IPS-15b (cell line): Measurements from ENCODE around the gene CPOX.

Source experiments
- H3K27me3 ChIP-seq: one replicate; pipeline ENCODE4 v1.6.1; 2013; ENCODE audit warnings: low read length; ENCODE audit not compliant: control insufficient read depth, insufficient read depth
- H3K36me3 ChIP-seq: one replicate; pipeline ENCODE4 v1.6.1; 2013; ENCODE audit warnings: low read length; ENCODE audit not compliant: control insufficient read depth, insufficient read depth
- H3K4me1 ChIP-seq: one replicate; pipeline ENCODE4 v1.6.1; 2013; ENCODE audit warnings: mild to moderate bottlenecking, low read length; ENCODE audit not compliant: control insufficient read depth, insufficient read depth
- H3K4me3 ChIP-seq: one replicate; pipeline ENCODE4 v1.5.1; 2013; ENCODE audit warnings: low read depth, low read length
- H3K9ac ChIP-seq: one replicate; pipeline ENCODE4 v1.6.1; 2013; ENCODE audit warnings: low read depth, mild to moderate bottlenecking, low read length
- H3K9me3 ChIP-seq: one replicate; pipeline ENCODE4 v1.6.1; 2013; ENCODE audit warnings: mild to moderate bottlenecking, low read length; ENCODE audit not compliant: control insufficient read depth, insufficient read depth

Gene CPOX

GRCh38 chr3:98542623-98543022, 50.8 kb downstream of the CPOX start:
- Histone ChIP-seq H3K9me3 (no peaks in the 10 kb centered on the region), H3K4me1 (no peaks in the 10 kb centered on the region), H3K9ac (no peak overlapping the region), H3K36me3 (no peaks in the 10 kb centered on the region), H3K4me3 (no peak overlapping the region), H3K27me3 (no peaks in the 10 kb centered on the region)

GRCh38 chr3:98541695-98542094, 51.7 kb downstream of the CPOX start:
- Histone ChIP-seq H3K9me3 (no peaks in the 10 kb centered on the region), H3K27me3 (no peaks in the 10 kb centered on the region), H3K4me3 (no peak overlapping the region), H3K36me3 (no peaks in the 10 kb centered on the region), H3K4me1 (no peaks in the 10 kb centered on the region), H3K9ac (no peak overlapping the region)

GRCh38 chr3:98540346-98540745, 53.1 kb downstream of the CPOX start:
- no peaks in the 10 kb centered on the region for H3K4me1 ChIP-seq
- no peak overlapping the region for H3K9ac ChIP-seq
- no peaks in the 10 kb centered on the region for H3K9me3 ChIP-seq
- H3K4me3 ChIP-seq = no peak overlapping the region
- no peaks in the 10 kb centered on the region for H3K36me3 ChIP-seq
- no peaks in the 10 kb centered on the region for H3K27me3 ChIP-seq

GRCh38 chr3:98536456-98537017, 56.9 kb downstream of the CPOX start:
- H3K9me3 ChIP-seq = no peaks in the 10 kb centered on the region
- no peak overlapping the region for H3K4me3 ChIP-seq
- H3K4me1 ChIP-seq = no peaks in the 10 kb centered on the region
- H3K27me3 ChIP-seq = no peaks in the 10 kb centered on the region
- no peaks in the 10 kb centered on the region for H3K36me3 ChIP-seq
- H3K9ac ChIP-seq = no peak overlapping the region

GRCh38 chr3:98534734-98535133, 58.7 kb downstream of the CPOX start:
- Histone ChIP-seq H3K4me1 (no peaks in the 10 kb centered on the region), H3K36me3 (no peaks in the 10 kb centered on the region), H3K9me3 (no peaks in the 10 kb centered on the region), H3K9ac (no peak overlapping the region), H3K27me3 (no peaks in the 10 kb centered on the region), H3K4me3 (no peak overlapping the region)

- Histone ChIP-seq H3K36me3 (no peaks in the 10 kb centered on the region), H3K4me1 (no peaks in the 10 kb centered on the region), H3K9me3 (no peaks in the 10 kb centered on the region), H3K4me3 (no peak overlapping the region), H3K27me3 (no peaks in the 10 kb centered on the region), H3K9ac (no peak overlapping the region)
Observed at GRCh38 chr3:98534168-98534567, 59.2 kb downstream of the CPOX start.

- Histone ChIP-seq H3K9ac (no peak overlapping the region), H3K27me3 (no peaks in the 10 kb centered on the region), H3K4me1 (peaks cover 2% of the 10 kb centered on the region), H3K9me3 (no peaks in the 10 kb centered on the region), H3K4me3 (no peak overlapping the region), H3K36me3 (no peaks in the 10 kb centered on the region)
Observed at GRCh38 chr3:98532709-98533571, 60.5 kb downstream of the CPOX start.

- Histone ChIP-seq H3K9me3 (no peaks in the 10 kb centered on the region), H3K4me1 (peaks cover 2% of the 10 kb centered on the region), H3K9ac (no peak overlapping the region), H3K27me3 (no peaks in the 10 kb centered on the region), H3K4me3 (no peak overlapping the region), H3K36me3 (no peaks in the 10 kb centered on the region)
Observed at GRCh38 chr3:98532275-98532637, 61.2 kb downstream of the CPOX start.

- H3K27me3 ChIP-seq = no peaks in the 10 kb centered on the region
- H3K4me1 ChIP-seq = peaks cover 2% of the 10 kb centered on the region
- no peaks in the 10 kb centered on the region for H3K9me3 ChIP-seq
- H3K36me3 ChIP-seq = no peaks in the 10 kb centered on the region
- H3K9ac ChIP-seq = no peak within 1 kb of the TSS
- H3K4me3 ChIP-seq = no peak within 1 kb of the TSS
Observed at GRCh38 chr3:98531622-98532274, 61.7 kb downstream of the CPOX start, which contains the start of gene GPR15. TSS of gene GPR15 (plus strand) at chr3:98531978. CDS start at chr3:98532034, 56 bp downstream.

GRCh38 chr3:98530676-98531075, 62.7 kb downstream of the CPOX start:
- Histone ChIP-seq H3K4me1 (peaks cover 2% of the 10 kb centered on the region), H3K4me3 (no peak overlapping the region), H3K27me3 (no peaks in the 10 kb centered on the region), H3K36me3 (no peaks in the 10 kb centered on the region), H3K9ac (no peak overlapping the region), H3K9me3 (no peaks in the 10 kb centered on the region)

- no peak overlapping the region for H3K4me3 ChIP-seq
- no peaks in the 10 kb centered on the region for H3K27me3 ChIP-seq
- peaks cover 2% of the 10 kb centered on the region for H3K4me1 ChIP-seq
- no peaks in the 10 kb centered on the region for H3K9me3 ChIP-seq
- no peaks in the 10 kb centered on the region for H3K36me3 ChIP-seq
- no peak overlapping the region for H3K9ac ChIP-seq
Observed at GRCh38 chr3:98529856-98530459, 63.5 kb downstream of the CPOX start.
